GM23338 (cell line): ENCODE measurements around the gene TMEM30A. TPM values are rescaled to one million over a fixed set of nuclear protein-coding genes. Genes with fewer than 3 reads are reported as not detected.

ENCODE experiments used
- ATAC-seq: fragments of 200-7000 bp; cut with Tn5 transposase; 3 replicates; pipeline ENCODE4 v1.9.1; 2020
- DNase-seq: peaks from one replicate; pipeline ENCODE4 v3.0.0-alpha.2; 2015; ENCODE audit warnings: low spot score
- H2AFZ ChIP-seq: fragments of 200-600 bp; sonication (generic); 2 replicates; pipeline ENCODE4 v1.8.0; 2016; ENCODE audit warnings: antibody characterized with exemption, mild to moderate bottlenecking, moderate library complexity
- H3F3A ChIP-seq: fragments of 200-600 bp; sonication (generic); replicated peaks from 2 replicates; pipeline ENCODE4 v1.8.0; 2017; ENCODE audit warnings: antibody characterized with exemption, mixed run types, low read depth
- H3K27ac ChIP-seq: fragments of 200-600 bp; sonication (generic); 2 replicates; pipeline ENCODE4 v1.6.1; 2016; ENCODE audit warnings: low read depth
- H3K27me3 ChIP-seq: fragments of 200-600 bp; sonication (generic); 2 replicates; pipeline ENCODE4 v1.8.0; 2016; ENCODE audit warnings: mild to moderate bottlenecking, mixed run types, moderate library complexity; ENCODE audit not compliant: insufficient read depth
- H3K36me3 ChIP-seq: fragments of 200-600 bp; sonication (generic); 2 replicates; pipeline ENCODE4 v1.8.0; 2016; ENCODE audit warnings: mild to moderate bottlenecking; ENCODE audit not compliant: insufficient read depth
- H3K4me1 ChIP-seq: fragments of 200-600 bp; sonication (generic); 2 replicates; pipeline ENCODE4 v1.8.0; 2016; ENCODE audit warnings: mild to moderate bottlenecking, moderate library complexity; ENCODE audit not compliant: insufficient read depth
- H3K4me2 ChIP-seq: fragments of 200-600 bp; sonication (generic); 2 replicates; pipeline ENCODE4 v1.7.1; 2017; ENCODE audit warnings: mixed run types
- H3K4me3 ChIP-seq: fragments of 200-600 bp; sonication (generic); 2 replicates; pipeline ENCODE4 v1.6.1; 2016; ENCODE audit warnings: mixed run types
- H3K79me2 ChIP-seq: fragments of 200-600 bp; sonication (generic); replicated peaks from 2 replicates; pipeline ENCODE4 v1.8.0; 2017; ENCODE audit warnings: mild to moderate bottlenecking; ENCODE audit not compliant: insufficient read depth
- H3K9me2 ChIP-seq: fragments of 200-600 bp; sonication (generic); 2 replicates; pipeline ENCODE4 v1.8.0; 2017; ENCODE audit not compliant: insufficient read depth
- H4K20me1 ChIP-seq: fragments of 200-600 bp; sonication (generic); replicated peaks from 2 replicates; pipeline ENCODE4 v1.8.0; 2017; ENCODE audit warnings: mild to moderate bottlenecking; ENCODE audit not compliant: insufficient read depth
- H3K27ac Mint-ChIP-seq: 2 replicates; pipeline ENCODE4 v1.8.0; 2020; ENCODE audit warnings: inconsistent platforms, mild to moderate bottlenecking, moderate library complexity, mixed read lengths
- H3K27me3 Mint-ChIP-seq: 3 replicates; pipeline ENCODE4 v1.8.0; 2022; ENCODE audit warnings: low read depth, mild to moderate bottlenecking, moderate library complexity, mixed read lengths, inconsistent platforms; ENCODE audit not compliant: insufficient read depth, poor library complexity
- H3K36me3 Mint-ChIP-seq: 3 replicates; pipeline ENCODE4 v1.8.0; 2021; ENCODE audit warnings: low read depth, mild to moderate bottlenecking, inconsistent platforms, moderate library complexity, mixed read lengths
- H3K4me1 Mint-ChIP-seq: 3 replicates; pipeline ENCODE4 v1.8.0; 2020; ENCODE audit warnings: mild to moderate bottlenecking, inconsistent platforms, mixed read lengths
- H3K4me3 Mint-ChIP-seq: 3 replicates; pipeline ENCODE4 v1.8.0; 2021; ENCODE audit warnings: moderate library complexity, mild to moderate bottlenecking, inconsistent platforms, mixed read lengths
- H3K9me3 Mint-ChIP-seq: 3 replicates; pipeline ENCODE4 v1.8.0; 2020; ENCODE audit warnings: moderate library complexity, mild to moderate bottlenecking, inconsistent platforms, mixed read lengths
- CREB1 ChIP-seq: fragments of 250-450 bp; sonication (Bioruptor Pico); IDR thresholded peaks from 2 replicates; pipeline ENCODE4 v1.5.0; 2020; ENCODE audit warnings: low read depth, mild to moderate bottlenecking, moderate library complexity
- JUNB ChIP-seq: IDR thresholded peaks from one replicate; pipeline ENCODE4 v1.6.1; 2016; ENCODE audit warnings: antibody characterized with exemption; ENCODE audit not compliant: unreplicated experiment
- NANOG ChIP-seq: IDR thresholded peaks from 2 replicates; pipeline ENCODE4 v1.6.1; 2016; ENCODE audit warnings: antibody characterized with exemption, borderline replicate concordance
- STAT1 ChIP-seq: IDR thresholded peaks from one replicate; pipeline ENCODE4 v1.6.1; 2016; ENCODE audit warnings: antibody characterized with exemption; ENCODE audit not compliant: unreplicated experiment
- ZNF114 ChIP-seq: fragments of 250-450 bp; sonication (Bioruptor Pico); IDR thresholded peaks from 2 replicates; pipeline ENCODE4 v1.5.0; 2020; ENCODE audit warnings: mild to moderate bottlenecking, moderate library complexity
- ZNF331 ChIP-seq: fragments of 250-450 bp; sonication (Bioruptor Pico); IDR thresholded peaks from 2 replicates; pipeline ENCODE4 v1.5.0; 2020; ENCODE audit warnings: low read depth, mild to moderate bottlenecking, moderate library complexity
- polyA plus RNA-seq: library from polyadenylated mRNA; unstranded; fragments of >200 nt; fragmentation: Nextera tagmentation; extraction: Ambion mirVana; gene quantifications from 2 replicates; pipeline ENCODE4 v1.2.1, GENCODE V29; 2016
- total RNA-seq: library from RNA; depleted of rRNA; stranded (reverse); fragments of >200 nt; shearing (Covaris generic); gene quantifications from 2 replicates; pipeline ENCODE4 v1.2.3, GENCODE V29; 2014
- TF ChIP-seq, protein P1 (sequence below): fragments of 250-450 bp; sonication (Bioruptor Pico); IDR thresholded peaks from 2 replicates; pipeline ENCODE4 v1.5.0; 2020; ENCODE audit warnings: mild to moderate bottlenecking, moderate library complexity
- TF ChIP-seq, protein P2 (sequence below): IDR thresholded peaks from one replicate; pipeline ENCODE4 v1.6.1; 2018; ENCODE audit warnings: antibody characterized with exemption; ENCODE audit not compliant: unreplicated experiment
- TF ChIP-seq, protein P3 (sequence below), 2 experiments: fragments of 200-600 bp in 1 of 2; sonication (generic) in 1 of 2; conservative IDR thresholded peaks; 2 replicates each; pipeline versions ENCODE4 v1.5.1 to v1.6.1; 2016 to 2017; ENCODE audit warnings: antibody characterized with exemption in 2 of 2, low read depth in 2 of 2, mild to moderate bottlenecking in 2 of 2, moderate library complexity in 1 of 2
- TF ChIP-seq, protein P4 (sequence below): IDR thresholded peaks from 2 replicates; pipeline ENCODE4 v1.6.1; 2016; ENCODE audit warnings: antibody characterized with exemption

Gene TMEM30A
- total and polyA plus RNA-seq, 2 experiments from 2014 or later: 61.7 to 99.9 TPM

DNA sequence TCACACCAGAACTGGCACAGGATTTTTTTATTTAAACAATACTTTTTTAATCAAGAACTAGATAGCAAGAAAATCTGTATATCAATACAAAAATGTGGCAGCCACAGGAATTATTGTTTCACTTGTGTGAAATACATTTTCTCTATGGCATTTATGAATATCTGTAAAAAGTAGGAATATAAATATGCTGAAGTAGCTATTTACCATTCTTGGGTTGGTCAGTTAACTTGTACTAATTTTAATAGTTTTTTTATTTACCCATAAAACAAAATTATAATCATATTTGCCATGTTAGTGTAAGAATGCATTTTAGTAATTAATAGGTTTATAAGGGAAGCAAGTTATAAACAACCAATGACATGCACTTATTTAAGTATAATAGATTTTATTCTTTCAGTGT, 31.4 kb upstream of the TMEM30A start:
- ATAC-seq: no peak
- no peak for DNase-seq
- Histone ChIP-seq H3K79me2 (no peaks in the 10 kb centered on the region), H3K4me3 (no peak overlapping the region), H3K9me2 (no peaks in the 10 kb centered on the region), H3F3A (no peaks in the 10 kb centered on the region), H3K4me2 (no peak overlapping the region), H3K27me3 (no peaks in the 10 kb centered on the region), H3K36me3 (no peaks in the 10 kb centered on the region), H3K4me1 (no peaks in the 10 kb centered on the region), H4K20me1 (no peaks in the 10 kb centered on the region), H3K27ac (no peak overlapping the region), H2AFZ (no peak overlapping the region)
- H3K4me3 Mint-ChIP-seq: no peak overlapping the region
- peaks cover 11% of the 10 kb centered on the region for H3K4me1 Mint-ChIP-seq
- TF ChIP-seq, protein P1, sequence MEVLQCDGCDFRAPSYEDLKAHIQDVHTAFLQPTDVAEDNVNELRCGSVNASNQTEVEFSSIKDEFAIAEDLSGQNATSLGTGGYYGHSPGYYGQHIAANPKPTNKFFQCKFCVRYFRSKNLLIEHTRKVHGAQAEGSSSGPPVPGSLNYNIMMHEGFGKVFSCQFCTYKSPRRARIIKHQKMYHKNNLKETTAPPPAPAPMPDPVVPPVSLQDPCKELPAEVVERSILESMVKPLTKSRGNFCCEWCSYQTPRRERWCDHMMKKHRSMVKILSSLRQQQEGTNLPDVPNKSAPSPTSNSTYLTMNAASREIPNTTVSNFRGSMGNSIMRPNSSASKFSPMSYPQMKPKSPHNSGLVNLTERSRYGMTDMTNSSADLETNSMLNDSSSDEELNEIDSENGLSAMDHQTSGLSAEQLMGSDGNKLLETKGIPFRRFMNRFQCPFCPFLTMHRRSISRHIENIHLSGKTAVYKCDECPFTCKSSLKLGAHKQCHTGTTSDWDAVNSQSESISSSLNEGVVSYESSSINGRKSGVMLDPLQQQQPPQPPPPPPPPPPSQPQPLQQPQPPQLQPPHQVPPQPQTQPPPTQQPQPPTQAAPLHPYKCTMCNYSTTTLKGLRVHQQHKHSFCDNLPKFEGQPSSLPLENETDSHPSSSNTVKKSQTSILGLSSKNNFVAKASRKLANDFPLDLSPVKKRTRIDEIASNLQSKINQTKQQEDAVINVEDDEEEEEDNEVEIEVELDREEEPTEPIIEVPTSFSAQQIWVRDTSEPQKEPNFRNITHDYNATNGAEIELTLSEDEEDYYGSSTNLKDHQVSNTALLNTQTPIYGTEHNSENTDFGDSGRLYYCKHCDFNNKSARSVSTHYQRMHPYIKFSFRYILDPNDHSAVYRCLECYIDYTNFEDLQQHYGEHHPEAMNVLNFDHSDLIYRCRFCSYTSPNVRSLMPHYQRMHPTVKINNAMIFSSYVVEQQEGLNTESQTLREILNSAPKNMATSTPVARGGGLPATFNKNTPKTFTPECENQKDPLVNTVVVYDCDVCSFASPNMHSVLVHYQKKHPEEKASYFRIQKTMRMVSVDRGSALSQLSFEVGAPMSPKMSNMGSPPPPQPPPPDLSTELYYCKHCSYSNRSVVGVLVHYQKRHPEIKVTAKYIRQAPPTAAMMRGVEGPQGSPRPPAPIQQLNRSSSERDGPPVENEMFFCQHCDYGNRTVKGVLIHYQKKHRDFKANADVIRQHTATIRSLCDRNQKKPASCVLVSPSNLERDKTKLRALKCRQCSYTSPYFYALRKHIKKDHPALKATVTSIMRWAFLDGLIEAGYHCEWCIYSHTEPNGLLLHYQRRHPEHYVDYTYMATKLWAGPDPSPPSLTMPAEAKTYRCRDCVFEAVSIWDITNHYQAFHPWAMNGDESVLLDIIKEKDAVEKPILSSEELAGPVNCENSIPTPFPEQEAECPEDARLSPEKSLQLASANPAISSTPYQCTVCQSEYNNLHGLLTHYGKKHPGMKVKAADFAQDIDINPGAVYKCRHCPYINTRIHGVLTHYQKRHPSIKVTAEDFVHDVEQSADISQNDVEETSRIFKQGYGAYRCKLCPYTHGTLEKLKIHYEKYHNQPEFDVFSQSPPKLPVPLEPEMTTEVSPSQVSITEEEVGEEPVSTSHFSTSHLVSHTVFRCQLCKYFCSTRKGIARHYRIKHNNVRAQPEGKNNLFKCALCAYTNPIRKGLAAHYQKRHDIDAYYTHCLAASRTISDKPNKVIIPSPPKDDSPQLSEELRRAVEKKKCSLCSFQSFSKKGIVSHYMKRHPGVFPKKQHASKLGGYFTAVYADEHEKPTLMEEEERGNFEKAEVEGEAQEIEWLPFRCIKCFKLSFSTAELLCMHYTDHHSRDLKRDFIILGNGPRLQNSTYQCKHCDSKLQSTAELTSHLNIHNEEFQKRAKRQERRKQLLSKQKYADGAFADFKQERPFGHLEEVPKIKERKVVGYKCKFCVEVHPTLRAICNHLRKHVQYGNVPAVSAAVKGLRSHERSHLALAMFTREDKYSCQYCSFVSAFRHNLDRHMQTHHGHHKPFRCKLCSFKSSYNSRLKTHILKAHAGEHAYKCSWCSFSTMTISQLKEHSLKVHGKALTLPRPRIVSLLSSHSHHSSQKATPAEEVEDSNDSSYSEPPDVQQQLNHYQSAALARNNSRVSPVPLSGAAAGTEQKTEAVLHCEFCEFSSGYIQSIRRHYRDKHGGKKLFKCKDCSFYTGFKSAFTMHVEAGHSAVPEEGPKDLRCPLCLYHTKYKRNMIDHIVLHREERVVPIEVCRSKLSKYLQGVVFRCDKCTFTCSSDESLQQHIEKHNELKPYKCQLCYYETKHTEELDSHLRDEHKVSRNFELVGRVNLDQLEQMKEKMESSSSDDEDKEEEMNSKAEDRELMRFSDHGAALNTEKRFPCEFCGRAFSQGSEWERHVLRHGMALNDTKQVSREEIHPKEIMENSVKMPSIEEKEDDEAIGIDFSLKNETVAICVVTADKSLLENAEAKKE (CRISPR knock-in tag): no peak
- TF ChIP-seq ZNF331 (no peak), STAT1 (no peak), JUNB (no peak), CREB1 (CRISPR knock-in tag) (no peak), NANOG (no peak), ZNF114 (CRISPR knock-in tag) (no peak)
- TF ChIP-seq, protein P2, sequence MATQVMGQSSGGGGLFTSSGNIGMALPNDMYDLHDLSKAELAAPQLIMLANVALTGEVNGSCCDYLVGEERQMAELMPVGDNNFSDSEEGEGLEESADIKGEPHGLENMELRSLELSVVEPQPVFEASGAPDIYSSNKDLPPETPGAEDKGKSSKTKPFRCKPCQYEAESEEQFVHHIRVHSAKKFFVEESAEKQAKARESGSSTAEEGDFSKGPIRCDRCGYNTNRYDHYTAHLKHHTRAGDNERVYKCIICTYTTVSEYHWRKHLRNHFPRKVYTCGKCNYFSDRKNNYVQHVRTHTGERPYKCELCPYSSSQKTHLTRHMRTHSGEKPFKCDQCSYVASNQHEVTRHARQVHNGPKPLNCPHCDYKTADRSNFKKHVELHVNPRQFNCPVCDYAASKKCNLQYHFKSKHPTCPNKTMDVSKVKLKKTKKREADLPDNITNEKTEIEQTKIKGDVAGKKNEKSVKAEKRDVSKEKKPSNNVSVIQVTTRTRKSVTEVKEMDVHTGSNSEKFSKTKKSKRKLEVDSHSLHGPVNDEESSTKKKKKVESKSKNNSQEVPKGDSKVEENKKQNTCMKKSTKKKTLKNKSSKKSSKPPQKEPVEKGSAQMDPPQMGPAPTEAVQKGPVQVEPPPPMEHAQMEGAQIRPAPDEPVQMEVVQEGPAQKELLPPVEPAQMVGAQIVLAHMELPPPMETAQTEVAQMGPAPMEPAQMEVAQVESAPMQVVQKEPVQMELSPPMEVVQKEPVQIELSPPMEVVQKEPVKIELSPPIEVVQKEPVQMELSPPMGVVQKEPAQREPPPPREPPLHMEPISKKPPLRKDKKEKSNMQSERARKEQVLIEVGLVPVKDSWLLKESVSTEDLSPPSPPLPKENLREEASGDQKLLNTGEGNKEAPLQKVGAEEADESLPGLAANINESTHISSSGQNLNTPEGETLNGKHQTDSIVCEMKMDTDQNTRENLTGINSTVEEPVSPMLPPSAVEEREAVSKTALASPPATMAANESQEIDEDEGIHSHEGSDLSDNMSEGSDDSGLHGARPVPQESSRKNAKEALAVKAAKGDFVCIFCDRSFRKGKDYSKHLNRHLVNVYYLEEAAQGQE: no peak
- TF ChIP-seq, protein P3, sequence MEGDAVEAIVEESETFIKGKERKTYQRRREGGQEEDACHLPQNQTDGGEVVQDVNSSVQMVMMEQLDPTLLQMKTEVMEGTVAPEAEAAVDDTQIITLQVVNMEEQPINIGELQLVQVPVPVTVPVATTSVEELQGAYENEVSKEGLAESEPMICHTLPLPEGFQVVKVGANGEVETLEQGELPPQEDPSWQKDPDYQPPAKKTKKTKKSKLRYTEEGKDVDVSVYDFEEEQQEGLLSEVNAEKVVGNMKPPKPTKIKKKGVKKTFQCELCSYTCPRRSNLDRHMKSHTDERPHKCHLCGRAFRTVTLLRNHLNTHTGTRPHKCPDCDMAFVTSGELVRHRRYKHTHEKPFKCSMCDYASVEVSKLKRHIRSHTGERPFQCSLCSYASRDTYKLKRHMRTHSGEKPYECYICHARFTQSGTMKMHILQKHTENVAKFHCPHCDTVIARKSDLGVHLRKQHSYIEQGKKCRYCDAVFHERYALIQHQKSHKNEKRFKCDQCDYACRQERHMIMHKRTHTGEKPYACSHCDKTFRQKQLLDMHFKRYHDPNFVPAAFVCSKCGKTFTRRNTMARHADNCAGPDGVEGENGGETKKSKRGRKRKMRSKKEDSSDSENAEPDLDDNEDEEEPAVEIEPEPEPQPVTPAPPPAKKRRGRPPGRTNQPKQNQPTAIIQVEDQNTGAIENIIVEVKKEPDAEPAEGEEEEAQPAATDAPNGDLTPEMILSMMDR (conservative IDR thresholded peaks at IDR 0.05; ENCODE audit: low read depth in 2 of 2): no peak
- TF ChIP-seq, protein P4, sequence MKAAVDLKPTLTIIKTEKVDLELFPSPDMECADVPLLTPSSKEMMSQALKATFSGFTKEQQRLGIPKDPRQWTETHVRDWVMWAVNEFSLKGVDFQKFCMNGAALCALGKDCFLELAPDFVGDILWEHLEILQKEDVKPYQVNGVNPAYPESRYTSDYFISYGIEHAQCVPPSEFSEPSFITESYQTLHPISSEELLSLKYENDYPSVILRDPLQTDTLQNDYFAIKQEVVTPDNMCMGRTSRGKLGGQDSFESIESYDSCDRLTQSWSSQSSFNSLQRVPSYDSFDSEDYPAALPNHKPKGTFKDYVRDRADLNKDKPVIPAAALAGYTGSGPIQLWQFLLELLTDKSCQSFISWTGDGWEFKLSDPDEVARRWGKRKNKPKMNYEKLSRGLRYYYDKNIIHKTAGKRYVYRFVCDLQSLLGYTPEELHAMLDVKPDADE: no peak
- H3K9me3 Mint-ChIP-seq: no peaks in the 10 kb centered on the region
- no peak overlapping the region for H3K27ac Mint-ChIP-seq
- no peaks in the 10 kb centered on the region; the same call in 2 of the 3 replicates for H3K36me3 Mint-ChIP-seq
- no peaks in the 10 kb centered on the region for H3K27me3 Mint-ChIP-seq
